ENCODE results near the gene VCAN.

VCAN gene

GRCh38 chr5:83576341-83576740 lies 104.8 kb downstream of the VCAN start:
- H3K4me1 ChIP-seq (ENCODE audit: insufficient read depth, poor library complexity, severe bottlenecking) = peaks cover 12% of the 10 kb centered on the region
- no peak for DNase-seq (ENCODE audit: low spot score)
- no peaks in the 10 kb centered on the region for H3K36me3 ChIP-seq (ENCODE audit: low read depth)
- TF ChIP-seq CTCF (IDR thresholded peaks at IDR 0.05; ENCODE audit: poor library complexity, severe bottlenecking) = no peak
- ATAC-seq (ENCODE audit: low read depth) = 0 out of 3 replicates have a peak, but pooled peaks have one; percentile 31
- peak overlapping the region; percentile 46 for H3K27ac ChIP-seq (ENCODE audit: poor library complexity, severe bottlenecking)
- peaks cover 10% of the 10 kb centered on the region for H3K9me3 ChIP-seq (ENCODE audit: severe bottlenecking)
- H3K27me3 ChIP-seq (ENCODE audit: insufficient read depth, poor library complexity, severe bottlenecking) = peaks cover 3% of the 10 kb centered on the region
- no peak overlapping the region for H3K4me3 ChIP-seq (ENCODE audit: severe bottlenecking)

DNA sequence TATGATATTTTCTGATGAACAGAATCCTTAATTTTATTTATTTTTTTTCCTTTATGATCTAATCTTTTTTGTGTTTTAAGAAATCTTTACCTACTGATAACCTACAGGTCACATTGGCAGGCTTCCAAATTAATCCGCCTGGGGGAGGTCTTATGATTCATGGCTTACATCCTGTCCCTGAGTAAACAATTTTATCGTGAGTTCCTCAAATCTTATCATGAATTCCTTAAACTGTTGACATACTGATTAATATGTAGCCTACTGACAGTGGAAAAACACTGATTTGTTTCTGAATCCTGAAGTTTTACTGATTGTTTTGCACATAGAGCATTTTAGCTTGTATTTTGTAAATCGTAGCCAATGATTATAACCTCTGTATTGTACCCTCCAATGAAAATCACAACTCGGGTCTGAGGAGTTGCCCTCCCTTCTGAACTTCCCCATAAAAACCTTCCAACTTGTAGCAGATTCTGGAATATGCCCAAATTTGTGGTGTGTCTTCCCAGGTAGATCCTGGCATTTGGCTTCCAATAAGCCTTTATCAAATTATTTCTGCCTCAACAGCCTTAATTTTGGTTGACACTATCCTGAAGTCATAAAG lies 105.6 kb downstream of the VCAN start:
- Histone ChIP-seq H3K27me3 (ENCODE audit: insufficient read depth, poor library complexity, severe bottlenecking) (peaks cover 3% of the 10 kb centered on the region), H3K4me1 (ENCODE audit: insufficient read depth, poor library complexity, severe bottlenecking) (peaks cover 12% of the 10 kb centered on the region), H3K36me3 (ENCODE audit: low read depth) (no peaks in the 10 kb centered on the region), H3K9me3 (ENCODE audit: severe bottlenecking) (peaks cover 10% of the 10 kb centered on the region), H3K27ac (ENCODE audit: poor library complexity, severe bottlenecking) (peak overlapping the region; percentile 46), H3K4me3 (ENCODE audit: severe bottlenecking) (no peak overlapping the region)
- no peak for DNase-seq (ENCODE audit: low spot score)
- no peak for TF ChIP-seq CTCF (IDR thresholded peaks at IDR 0.05; ENCODE audit: poor library complexity, severe bottlenecking)
- ATAC-seq (ENCODE audit: low read depth) = peak; percentile 57; the same call in 2 of the 3 replicates

GRCh38 chr5:83583859-83584258 lies 112.3 kb downstream of the VCAN start:
- Histone ChIP-seq H3K4me1 (ENCODE audit: insufficient read depth, poor library complexity, severe bottlenecking) (peaks cover 9% of the 10 kb centered on the region), H3K36me3 (ENCODE audit: low read depth) (no peaks in the 10 kb centered on the region), H3K9me3 (ENCODE audit: severe bottlenecking) (peaks cover 7% of the 10 kb centered on the region), H3K27ac (ENCODE audit: poor library complexity, severe bottlenecking) (no peak overlapping the region), H3K27me3 (ENCODE audit: insufficient read depth, poor library complexity, severe bottlenecking) (no peaks in the 10 kb centered on the region), H3K4me3 (ENCODE audit: severe bottlenecking) (no peak overlapping the region)
- no peak for TF ChIP-seq CTCF (IDR thresholded peaks at IDR 0.05; ENCODE audit: poor library complexity, severe bottlenecking)
- DNase-seq (ENCODE audit: low spot score) (no peak), ATAC-seq (ENCODE audit: low read depth) (peak; percentile 76)

DNA sequence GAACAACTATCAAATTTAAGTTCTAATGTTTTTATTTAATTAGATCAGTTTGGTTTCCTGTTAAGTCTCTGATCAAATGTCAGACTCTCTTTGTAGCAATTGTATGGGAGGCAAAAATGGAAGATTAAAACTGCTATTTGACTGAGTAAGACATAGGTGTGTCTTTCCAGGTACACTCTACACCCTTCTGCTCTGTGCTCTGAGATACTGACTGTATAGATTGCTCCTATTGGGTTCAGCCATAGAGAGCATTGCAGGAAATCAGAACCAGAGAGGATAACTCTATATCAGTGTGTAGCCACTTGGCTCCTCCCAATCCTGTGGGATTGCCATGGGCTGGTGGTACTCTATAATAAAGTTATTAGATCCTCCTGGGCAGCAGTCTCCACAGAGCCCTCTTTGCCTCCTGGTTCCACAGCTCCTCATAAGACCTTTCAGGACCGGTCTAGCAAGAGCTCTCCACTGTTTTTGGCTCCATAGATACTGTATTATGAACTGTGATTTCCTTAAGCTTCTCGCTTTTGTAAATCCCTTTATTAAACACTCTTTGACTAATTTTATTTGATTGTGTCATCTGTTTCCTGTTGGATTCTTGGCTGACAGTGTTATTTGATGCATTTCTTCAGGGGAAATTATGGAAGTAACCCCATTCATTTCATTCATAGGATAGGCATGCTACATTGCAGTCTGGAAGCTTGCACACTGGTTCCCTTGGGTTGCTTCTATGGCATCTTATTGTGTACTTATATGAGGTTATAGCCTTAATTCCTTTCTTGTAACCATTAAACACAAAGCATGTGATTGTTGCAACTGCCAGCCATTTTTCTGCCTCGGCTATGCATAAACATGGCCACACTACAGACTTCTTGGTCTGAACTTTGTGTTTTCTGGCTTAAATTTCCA lies 115.6 kb downstream of the VCAN start:
- no peak for TF ChIP-seq CTCF (IDR thresholded peaks at IDR 0.05; ENCODE audit: poor library complexity, severe bottlenecking)
- H3K27ac ChIP-seq (ENCODE audit: poor library complexity, severe bottlenecking) = no peak overlapping the region
- no peaks in the 10 kb centered on the region for H3K27me3 ChIP-seq (ENCODE audit: insufficient read depth, poor library complexity, severe bottlenecking)
- H3K4me1 ChIP-seq (ENCODE audit: insufficient read depth, poor library complexity, severe bottlenecking) = peaks cover 9% of the 10 kb centered on the region
- peak; percentile 17; the same call in 1 of the 3 replicates for ATAC-seq (ENCODE audit: low read depth)
- no peak for DNase-seq (ENCODE audit: low spot score)
- H3K4me3 ChIP-seq (ENCODE audit: severe bottlenecking) = no peak overlapping the region
- H3K36me3 ChIP-seq (ENCODE audit: low read depth) = no peaks in the 10 kb centered on the region
- peaks cover 7% of the 10 kb centered on the region for H3K9me3 ChIP-seq (ENCODE audit: severe bottlenecking)
